Measurements from ENCODE around the gene SLC6A1.

SLC6A1 gene

GRCh38 chr3:11074451-11074850, 81.9 kb downstream of the SLC6A1 start:
- TF ChIP-seq POLR2AphosphoS5 (IDR thresholded peaks at IDR 0.05; ENCODE audit: low read depth, low read length) (no peak), FOXP2 (optimal IDR thresholded peaks at IDR 0.05; ENCODE audit: borderline replicate concordance, extremely low read depth, extremely low read length, insufficient read depth) (no peak), TAF1 (IDR thresholded peaks at IDR 0.05; ENCODE audit: borderline replicate concordance, insufficient read depth, low read length) (no peak), SIN3A (IDR thresholded peaks at IDR 0.05; ENCODE audit: borderline replicate concordance, insufficient read depth, low read length) (no peak)
- TF ChIP-seq, protein P1, sequence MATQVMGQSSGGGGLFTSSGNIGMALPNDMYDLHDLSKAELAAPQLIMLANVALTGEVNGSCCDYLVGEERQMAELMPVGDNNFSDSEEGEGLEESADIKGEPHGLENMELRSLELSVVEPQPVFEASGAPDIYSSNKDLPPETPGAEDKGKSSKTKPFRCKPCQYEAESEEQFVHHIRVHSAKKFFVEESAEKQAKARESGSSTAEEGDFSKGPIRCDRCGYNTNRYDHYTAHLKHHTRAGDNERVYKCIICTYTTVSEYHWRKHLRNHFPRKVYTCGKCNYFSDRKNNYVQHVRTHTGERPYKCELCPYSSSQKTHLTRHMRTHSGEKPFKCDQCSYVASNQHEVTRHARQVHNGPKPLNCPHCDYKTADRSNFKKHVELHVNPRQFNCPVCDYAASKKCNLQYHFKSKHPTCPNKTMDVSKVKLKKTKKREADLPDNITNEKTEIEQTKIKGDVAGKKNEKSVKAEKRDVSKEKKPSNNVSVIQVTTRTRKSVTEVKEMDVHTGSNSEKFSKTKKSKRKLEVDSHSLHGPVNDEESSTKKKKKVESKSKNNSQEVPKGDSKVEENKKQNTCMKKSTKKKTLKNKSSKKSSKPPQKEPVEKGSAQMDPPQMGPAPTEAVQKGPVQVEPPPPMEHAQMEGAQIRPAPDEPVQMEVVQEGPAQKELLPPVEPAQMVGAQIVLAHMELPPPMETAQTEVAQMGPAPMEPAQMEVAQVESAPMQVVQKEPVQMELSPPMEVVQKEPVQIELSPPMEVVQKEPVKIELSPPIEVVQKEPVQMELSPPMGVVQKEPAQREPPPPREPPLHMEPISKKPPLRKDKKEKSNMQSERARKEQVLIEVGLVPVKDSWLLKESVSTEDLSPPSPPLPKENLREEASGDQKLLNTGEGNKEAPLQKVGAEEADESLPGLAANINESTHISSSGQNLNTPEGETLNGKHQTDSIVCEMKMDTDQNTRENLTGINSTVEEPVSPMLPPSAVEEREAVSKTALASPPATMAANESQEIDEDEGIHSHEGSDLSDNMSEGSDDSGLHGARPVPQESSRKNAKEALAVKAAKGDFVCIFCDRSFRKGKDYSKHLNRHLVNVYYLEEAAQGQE (IDR thresholded peaks at IDR 0.05; ENCODE audit: insufficient read depth in 1 of 2, low read depth in 2 of 2, low read length in 2 of 2): no peak

DNA sequence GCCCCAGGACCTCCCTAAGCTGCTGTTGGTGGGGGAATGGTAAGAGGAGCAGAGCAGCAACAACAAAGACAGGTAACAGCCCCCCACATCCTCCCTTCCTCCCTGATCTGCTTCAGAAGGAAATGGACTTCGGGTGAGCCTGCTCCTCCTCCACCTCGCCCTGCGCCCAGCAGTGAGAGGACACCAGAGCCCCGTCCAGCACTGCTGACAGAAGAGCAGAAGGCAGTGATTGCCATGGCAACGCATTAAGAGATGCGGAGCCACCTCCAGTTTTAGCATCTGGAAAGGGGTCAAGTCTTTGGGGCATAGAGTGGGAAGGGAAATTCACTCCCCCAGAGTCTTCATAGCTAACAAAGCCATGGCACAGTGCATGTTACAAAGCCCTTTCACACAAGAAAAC, 84.2 kb downstream of the SLC6A1 start:
- TF ChIP-seq SIN3A (IDR thresholded peaks at IDR 0.05; ENCODE audit: borderline replicate concordance, insufficient read depth, low read length) (no peak), POLR2AphosphoS5 (IDR thresholded peaks at IDR 0.05; ENCODE audit: low read depth, low read length) (no peak)

DNA sequence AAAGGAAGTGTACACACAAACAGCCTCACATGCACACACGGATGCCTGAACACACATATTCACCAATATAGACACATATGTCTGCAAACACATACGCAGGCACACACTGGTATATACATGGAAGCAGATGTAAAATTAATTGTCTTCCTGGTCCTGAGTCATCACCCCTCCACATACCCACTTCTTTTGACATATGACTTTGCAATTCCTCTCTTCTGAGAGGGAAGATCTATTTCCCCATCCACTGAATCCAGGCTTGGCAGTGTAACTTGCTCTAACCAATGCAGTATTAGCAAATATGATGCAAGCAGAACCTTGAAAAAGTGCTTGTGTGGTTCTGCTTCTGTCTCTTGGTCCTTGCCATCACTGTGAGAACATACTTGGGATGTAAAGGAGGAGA, 84.9 kb downstream of the SLC6A1 start:
- TF ChIP-seq SIN3A (IDR thresholded peaks at IDR 0.05; ENCODE audit: borderline replicate concordance, insufficient read depth, low read length): no peak
- no peak for TF ChIP-seq FOXP2 (optimal IDR thresholded peaks at IDR 0.05; ENCODE audit: borderline replicate concordance, extremely low read depth, extremely low read length, insufficient read depth)
- TF ChIP-seq, protein P1 (IDR thresholded peaks at IDR 0.05; ENCODE audit: insufficient read depth in 1 of 2, low read depth in 2 of 2, low read length in 2 of 2): no peak
- no peak for TF ChIP-seq TAF1 (IDR thresholded peaks at IDR 0.05; ENCODE audit: borderline replicate concordance, insufficient read depth, low read length)
- no peak for TF ChIP-seq POLR2AphosphoS5 (IDR thresholded peaks at IDR 0.05; ENCODE audit: low read depth, low read length)

- TF ChIP-seq, protein P1 (IDR thresholded peaks at IDR 0.05; ENCODE audit: insufficient read depth in 1 of 2, low read depth in 2 of 2, low read length in 2 of 2): no peak
- TF ChIP-seq TAF1 (IDR thresholded peaks at IDR 0.05; ENCODE audit: borderline replicate concordance, insufficient read depth, low read length) (no peak), FOXP2 (optimal IDR thresholded peaks at IDR 0.05; ENCODE audit: borderline replicate concordance, extremely low read depth, extremely low read length, insufficient read depth) (no peak), SIN3A (IDR thresholded peaks at IDR 0.05; ENCODE audit: borderline replicate concordance, insufficient read depth, low read length) (no peak), POLR2AphosphoS5 (IDR thresholded peaks at IDR 0.05; ENCODE audit: low read depth, low read length) (no peak)
Measured at GRCh38 chr3:11078826-11079515, 86.4 kb downstream of the SLC6A1 start.

DNA sequence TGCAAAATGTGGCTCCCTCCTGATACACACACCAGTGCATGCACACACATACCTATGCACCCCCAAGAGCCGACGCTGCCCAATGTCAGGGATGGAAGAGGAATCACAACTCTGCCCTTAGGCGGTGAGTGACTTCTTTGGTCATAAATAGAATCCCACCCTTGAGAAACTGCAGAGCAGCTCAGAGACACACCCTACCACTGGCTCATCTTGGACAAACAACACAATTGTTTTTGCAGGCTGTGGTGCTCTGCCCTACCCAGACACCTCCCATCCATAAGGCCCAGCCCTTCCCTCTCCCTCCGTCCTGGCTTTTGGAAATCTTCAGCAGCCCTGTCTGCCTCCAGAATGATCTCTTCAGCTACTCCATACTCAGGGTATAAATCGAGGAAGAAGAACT, 87.9 kb downstream of the SLC6A1 start:
- no peak for TF ChIP-seq POLR2AphosphoS5 (IDR thresholded peaks at IDR 0.05; ENCODE audit: low read depth, low read length)

- TF ChIP-seq TAF1 (IDR thresholded peaks at IDR 0.05; ENCODE audit: borderline replicate concordance, insufficient read depth, low read length) (no peak), SIN3A (IDR thresholded peaks at IDR 0.05; ENCODE audit: borderline replicate concordance, insufficient read depth, low read length) (no peak), POLR2AphosphoS5 (IDR thresholded peaks at IDR 0.05; ENCODE audit: low read depth, low read length) (no peak), FOXP2 (optimal IDR thresholded peaks at IDR 0.05; ENCODE audit: borderline replicate concordance, extremely low read depth, extremely low read length, insufficient read depth) (no peak)
- TF ChIP-seq, protein P1 (IDR thresholded peaks at IDR 0.05; ENCODE audit: insufficient read depth in 1 of 2, low read depth in 2 of 2, low read length in 2 of 2): no peak
Measured at GRCh38 chr3:11084098-11084497, 91.5 kb downstream of the SLC6A1 start.

Data from PFSK-1 (cell line).